Psoas muscle (tissue), 8 donors: ENCODE data around the gene GABRA6. TPM values are rescaled to one million over a fixed set of nuclear protein-coding genes. Genes with fewer than 3 reads are reported as not detected.
"Not testable (repeated sequence)": the region's sequence is repeated elsewhere in the genome, so short reads cannot be mapped to it uniquely, and the experiment has no call there.

Experiments used
- ATAC-seq, 4 donors: fragments of 200-7000 bp; cut with Tn5 transposase; one replicate each; pipeline ENCODE4 v1.9.1; 2020; ENCODE audit warnings: moderate library complexity in 3 of 4, mild to moderate bottlenecking in 2 of 4
- DNase-seq, 2 donors: peaks; one replicate each; pipeline ENCODE4 v3.0.0-alpha.2; 2020
- H3K27ac ChIP-seq: fragments of 200-600 bp; one replicate; pipeline ENCODE4 v1.8.0; 2022
- H3K27me3 ChIP-seq, 3 donors: fragments of 200-600 bp in 1 of 3; one replicate each; pipeline versions ENCODE4 v1.6.1 to v1.8.0; 2013 to 2022; ENCODE audit warnings: low read length in 2 of 3, mild to moderate bottlenecking in 2 of 3, moderate library complexity in 1 of 3; ENCODE audit not compliant: insufficient read depth in 3 of 3
- H3K36me3 ChIP-seq, 2 donors: fragments of 200-600 bp in 1 of 2; one replicate each; pipeline versions ENCODE4 v1.6.1 to v1.8.0; 2013 to 2022; ENCODE audit warnings: low read depth in 1 of 2, mild to moderate bottlenecking in 1 of 2, moderate library complexity in 1 of 2; ENCODE audit not compliant: insufficient read depth in 1 of 2
- H3K4me1 ChIP-seq: fragments of 200-600 bp; one replicate; pipeline ENCODE4 v1.8.0; 2022
- H3K4me3 ChIP-seq: fragments of 200-600 bp; one replicate; pipeline ENCODE4 v1.8.0; 2022; ENCODE audit warnings: mild to moderate bottlenecking
- H3K9me3 ChIP-seq: fragments of 200-600 bp; one replicate; pipeline ENCODE4 v1.8.0; 2022
- WGBS, 3 donors: extraction: QIAGEN DNeasy Blood & Tissue Kit; methylation state at CpG; one replicate each; pipeline versions ENCODE4 v1.1.6 to v1.1.7; 2013; 5-methylcytosine and 5-hydroxymethylcytosine counted together
- intact Hi-C, 2 donors: fragments of 100-400 bp; cut with DNase I; formaldehyde crosslinking; loops; one replicate each; pipeline versions ENCODE4 v1.11.0 to v1.14.2; 2022
- long read RNA-seq, 2 donors: library from polyadenylated mRNA; unstranded; transcript quantifications; one replicate each; pipeline ENCODE4 v2.0.0, GENCODE V29; 2021
- polyA plus RNA-seq, 3 donors: library from polyadenylated mRNA; stranded (reverse); fragments of 200-250 nt; gene quantifications; one replicate each; pipeline ENCODE4 v1.2.3, GENCODE V29; 2013
- total RNA-seq, 4 donors: library from RNA; stranded (reverse); fragmentation: NEBNext Ultra II Directional in 2 of 4; extraction: Animal tissue kit (Norgen Biotek cat#: 25700) in 2 of 4; gene quantifications; one replicate each; pipeline versions ENCODE4 v1.2.1 to v1.2.4, GENCODE V29; 2021 to 2023
- TF ChIP-seq, protein P1 (sequence below): fragments of 200-600 bp; IDR thresholded peaks from one replicate; pipeline ENCODE4 v1.8.0; 2022; ENCODE audit warnings: antibody characterized with exemption
- donor health status: healthy with polysubstance abuse.
- donor health status: DM: no; HTN: no; CAD: no; lungs with moderate emphysema.
- donor health status: Bipolar disorder and iron deficiency.
- donor health status: healthy.
- donor health status: DM: yes; HTN: yes; CAD: no.
- donor health status: DM: no; HTN: no; CAD: no.
- donor health status: DM: no; HTN: no; CAD: no.
- donor health status: DM: yes; HTN: yes; CAD: no.

GABRA6 gene
- not detected for total RNA-seq
- polyA plus RNA-seq = not detected
- long read RNA-seq, donor 1 = 0 reads
- long read RNA-seq, donor 2 = 0 reads

DNA sequence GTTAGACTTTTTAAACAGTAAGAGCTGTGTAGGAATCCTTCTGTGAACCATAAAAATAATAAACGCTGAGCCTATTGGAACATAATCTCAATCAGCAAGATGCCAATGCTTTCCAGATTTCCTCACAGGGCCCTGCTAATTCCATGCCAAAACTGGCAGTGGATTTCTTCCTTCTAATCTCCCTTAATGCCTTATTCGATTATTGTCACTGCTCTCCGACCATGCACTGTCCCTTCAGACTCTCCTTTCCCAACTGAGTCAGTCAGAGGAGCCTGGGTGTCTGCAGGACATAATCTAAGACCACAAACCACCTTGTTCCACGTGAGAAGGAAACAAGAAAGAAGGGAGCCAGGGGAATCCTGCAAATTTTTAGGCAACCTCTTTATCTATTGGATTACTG is at the start of gene GABRA6:
Gene GABRA6, plus strand, starts transcription at position 261 of the 400 bp plus-strand sequence. CDS start 269 bp downstream, outside the sequence.
- no peak for DNase-seq
- Histone ChIP-seq H3K27me3 (no peaks in the 10 kb centered on the region), H3K4me3 (no peak within 1 kb of the TSS), H3K9me3 (no peaks in the 10 kb centered on the region), H3K4me1 (no peaks in the 10 kb centered on the region), H3K27ac (no peak within 1 kb of the TSS), H3K36me3 (no peaks in the 10 kb centered on the region)
- WGBS, 3 donors = 56 to 70% (median 67%) methylated on average over 4 of the region's 4 CpGs
- ATAC-seq = no peak
- TF ChIP-seq, protein P1, sequence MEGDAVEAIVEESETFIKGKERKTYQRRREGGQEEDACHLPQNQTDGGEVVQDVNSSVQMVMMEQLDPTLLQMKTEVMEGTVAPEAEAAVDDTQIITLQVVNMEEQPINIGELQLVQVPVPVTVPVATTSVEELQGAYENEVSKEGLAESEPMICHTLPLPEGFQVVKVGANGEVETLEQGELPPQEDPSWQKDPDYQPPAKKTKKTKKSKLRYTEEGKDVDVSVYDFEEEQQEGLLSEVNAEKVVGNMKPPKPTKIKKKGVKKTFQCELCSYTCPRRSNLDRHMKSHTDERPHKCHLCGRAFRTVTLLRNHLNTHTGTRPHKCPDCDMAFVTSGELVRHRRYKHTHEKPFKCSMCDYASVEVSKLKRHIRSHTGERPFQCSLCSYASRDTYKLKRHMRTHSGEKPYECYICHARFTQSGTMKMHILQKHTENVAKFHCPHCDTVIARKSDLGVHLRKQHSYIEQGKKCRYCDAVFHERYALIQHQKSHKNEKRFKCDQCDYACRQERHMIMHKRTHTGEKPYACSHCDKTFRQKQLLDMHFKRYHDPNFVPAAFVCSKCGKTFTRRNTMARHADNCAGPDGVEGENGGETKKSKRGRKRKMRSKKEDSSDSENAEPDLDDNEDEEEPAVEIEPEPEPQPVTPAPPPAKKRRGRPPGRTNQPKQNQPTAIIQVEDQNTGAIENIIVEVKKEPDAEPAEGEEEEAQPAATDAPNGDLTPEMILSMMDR = no peak
- intact Hi-C loops = no loop called here

DNA sequence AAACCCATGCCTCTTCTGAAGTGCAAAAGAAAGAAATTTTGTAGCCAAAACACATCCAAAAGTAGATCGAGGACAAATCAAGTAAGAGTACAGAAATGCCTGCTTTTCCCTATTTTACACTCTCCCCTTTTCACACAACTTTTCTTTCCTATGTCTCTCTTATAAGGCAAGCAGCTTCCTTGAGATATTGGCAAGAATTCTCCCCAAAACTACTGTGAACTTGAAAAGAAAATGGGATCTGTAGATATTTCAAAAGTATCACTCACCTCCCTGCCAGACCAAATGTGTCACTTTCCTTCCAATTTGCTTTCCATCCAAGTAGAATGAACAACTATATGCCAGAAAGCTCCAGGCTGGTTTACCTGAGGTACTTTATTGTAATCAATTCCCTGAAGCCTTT is 47.9 kb upstream of the GABRA6 start:
- H3K27ac ChIP-seq = no peak overlapping the region
- H3K4me3 ChIP-seq = no peak overlapping the region
- ATAC-seq (no peak), DNase-seq (no peak)
- 64 to 80% (median 75%) methylated on average over 1 of the region's 1 CpG for WGBS, 3 donors
- H3K27me3 ChIP-seq = no peaks in the 10 kb centered on the region
- H3K9me3 ChIP-seq = no peaks in the 10 kb centered on the region
- intact Hi-C loops = no loop called here
- no peaks in the 10 kb centered on the region for H3K4me1 ChIP-seq
- TF ChIP-seq, protein P1 = no peak
- H3K36me3 ChIP-seq = no peaks in the 10 kb centered on the region

DNA sequence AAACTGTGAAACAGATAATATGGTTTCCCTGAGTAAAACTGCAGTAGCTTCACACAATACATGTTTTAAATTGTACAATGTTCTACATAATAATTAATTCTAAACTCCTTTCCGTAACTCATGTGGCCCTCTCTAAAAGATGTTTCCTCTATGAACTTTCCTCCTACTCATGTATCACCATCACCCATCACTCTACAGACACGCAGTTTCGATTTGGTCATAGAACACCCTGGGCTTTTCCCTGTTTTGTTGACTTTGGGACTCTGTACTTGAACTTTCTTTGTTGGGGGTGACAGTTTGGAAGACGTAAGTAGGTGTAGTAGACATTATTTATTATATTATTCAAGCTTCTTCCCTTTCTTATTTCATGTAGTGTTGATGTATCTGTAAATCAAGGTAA is 44.1 kb upstream of the GABRA6 start:
- H3K4me3 ChIP-seq = no peak overlapping the region
- H3K4me1 ChIP-seq = no peaks in the 10 kb centered on the region
- no peaks in the 10 kb centered on the region for H3K9me3 ChIP-seq
- DNase-seq = no peak
- intact Hi-C loops = no loop called here
- no peak for ATAC-seq
- 77 to 83% (median 79%) methylated on average over 4 of the region's 4 CpGs for WGBS, 3 donors
- no peaks in the 10 kb centered on the region for H3K36me3 ChIP-seq
- H3K27ac ChIP-seq = no peak overlapping the region
- TF ChIP-seq, protein P1 = no peak
- H3K27me3 ChIP-seq = no peaks in the 10 kb centered on the region

DNA sequence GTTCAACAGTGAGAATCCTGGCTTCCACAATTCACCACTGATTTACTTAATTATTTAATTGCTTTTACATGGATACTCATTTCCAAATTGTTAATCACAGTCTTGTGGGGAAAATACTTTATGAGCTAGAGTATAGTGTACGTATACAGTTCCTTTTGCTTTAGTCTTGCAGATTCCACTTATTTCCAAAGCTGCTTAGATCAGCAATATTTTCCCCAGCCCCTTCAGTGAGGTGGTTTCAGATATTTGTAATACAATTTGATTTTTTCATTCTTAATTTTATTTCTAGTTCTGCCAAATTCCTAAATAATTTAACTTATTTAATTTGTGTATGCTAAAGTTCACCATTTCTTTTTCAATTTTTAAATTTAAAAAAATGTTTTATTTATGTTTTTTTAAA is 40.3 kb upstream of the GABRA6 start:
- ATAC-seq = no peak
- H3K27ac ChIP-seq = no peak overlapping the region
- WGBS, 3 donors = 77 to 84% (median 83%) methylated on average over 1 of the region's 1 CpG
- H3K36me3 ChIP-seq = no peaks in the 10 kb centered on the region
- H3K27me3 ChIP-seq = no peaks in the 10 kb centered on the region
- H3K4me1 ChIP-seq = no peaks in the 10 kb centered on the region
- no peak for DNase-seq
- H3K4me3 ChIP-seq = no peak overlapping the region
- intact Hi-C loops = no loop called here
- H3K9me3 ChIP-seq = no peaks in the 10 kb centered on the region
- TF ChIP-seq, protein P1 = no peak

DNA sequence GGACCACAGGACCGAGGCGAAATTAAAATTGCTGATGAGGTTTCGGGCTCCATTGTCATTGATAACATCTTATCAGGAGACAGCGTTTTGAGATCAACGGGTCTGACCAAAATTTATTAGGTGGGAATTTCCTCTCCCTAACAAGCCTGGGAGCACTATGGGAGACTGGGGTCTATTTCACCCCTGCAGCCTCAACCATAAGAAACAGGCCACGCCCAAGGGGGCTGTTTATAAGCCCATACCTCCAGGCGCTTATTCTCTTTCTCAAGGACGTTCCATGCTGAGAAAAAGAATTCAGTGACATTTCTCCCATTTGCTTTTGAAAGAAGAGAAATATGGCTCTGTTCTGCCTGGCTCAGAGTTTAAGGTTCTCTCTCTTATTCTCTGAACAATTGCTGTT is 33.6 kb upstream of the GABRA6 start:
- DNase-seq, H3K36me3 ChIP-seq, H3K9me3 ChIP-seq, H3K27ac ChIP-seq, H3K27me3 ChIP-seq, H3K4me1 ChIP-seq, intact Hi-C loops, ATAC-seq, H3K4me3 ChIP-seq: not testable (repeated sequence)
- 43 to 67% (median 57%) methylated on average over 8 of the region's 8 CpGs for WGBS, 3 donors
